ENCODE results near the gene TSEN54.

DNA sequence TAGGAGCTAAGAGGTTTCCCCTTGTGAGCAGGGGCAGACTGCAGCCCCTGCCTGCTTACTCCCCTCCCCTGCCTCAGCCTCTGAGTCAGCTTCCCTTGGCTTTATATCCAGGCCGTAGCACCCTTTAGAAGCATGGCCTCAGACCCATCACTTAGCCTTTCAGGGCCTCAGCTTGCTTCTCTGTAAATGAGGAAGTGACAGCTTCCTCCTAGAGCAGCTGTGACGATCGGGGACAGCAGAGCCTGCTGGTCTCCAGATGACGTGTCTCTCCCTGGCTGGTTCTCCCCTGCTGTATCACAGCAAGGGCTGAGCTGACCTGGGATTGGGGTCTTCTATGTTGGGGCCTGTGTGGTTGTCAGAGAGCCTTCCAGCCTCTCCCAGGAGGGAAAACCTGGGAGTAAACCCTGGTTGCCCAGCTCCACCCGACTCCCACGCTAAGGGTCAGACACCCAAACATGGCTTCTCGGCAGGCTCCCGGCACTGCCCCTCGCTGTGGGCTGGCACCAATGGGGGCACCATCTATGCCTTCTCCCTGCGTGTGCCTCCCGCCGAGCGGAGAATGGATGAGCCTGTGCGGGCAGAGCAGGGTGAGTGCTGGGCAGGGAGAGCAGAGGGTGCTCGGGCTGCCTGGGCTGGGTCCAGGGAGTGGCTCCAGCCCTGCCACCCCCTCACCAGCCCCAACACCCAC, 55.0 kb downstream of the TSEN54 start:
- peak in 1 of 3 donors; percentile 10 for TF ChIP-seq POLR2A (IDR thresholded peaks at IDR 0.05)
- TF ChIP-seq CTCF (IDR thresholded peaks at IDR 0.05): no peak
